ENCODE results near the gene REG3A.

REG3A gene

GRCh38 chr2:79179036-79179435 lies 19.5 kb upstream of the REG3A start:
- no peak for DNase-seq (ENCODE audit: low spot score)
- ChIA-PET CTCF (interaction anchor here (0.7 kb wide), 1 partner anchor 188 kb away, joined by 3 read pairs; no protein-coding TSS in a partner anchor), POLR2A (ENCODE audit: low non-redundant PET) (no interaction called here)

GRCh38 chr2:79178076-79178674 lies 18.6 kb upstream of the REG3A start:
- no peak for DNase-seq (ENCODE audit: low spot score)
- ChIA-PET POLR2A (ENCODE audit: low non-redundant PET) (no interaction called here), CTCF (no interaction called here)
- TF ChIP-seq CTCF (conservative IDR thresholded peaks at IDR 0.05; ENCODE audit: low read depth): no peak
- no peak overlapping the region for H3K27ac ChIP-seq

More at GRCh38 chr2:79179036-79179435, 19.5 kb upstream of the REG3A start:
- no peak overlapping the region for H3K27ac ChIP-seq
- TF ChIP-seq CTCF (conservative IDR thresholded peaks at IDR 0.05; ENCODE audit: low read depth): no peak

- CTCF ChIA-PET: interaction anchor here (0.6 kb wide), 1 partner anchor 98 kb away, joined by 3 read pairs; no protein-coding TSS in a partner anchor
- no peak overlapping the region for H3K27ac ChIP-seq
- DNase-seq (ENCODE audit: low spot score): no peak
- TF ChIP-seq CTCF (conservative IDR thresholded peaks at IDR 0.05; ENCODE audit: low read depth): no peak
- POLR2A ChIA-PET (ENCODE audit: low non-redundant PET): no interaction called here
Observed at GRCh38 chr2:79171348-79171958, 11.9 kb upstream of the REG3A start.

GRCh38 chr2:79162801-79163200 lies 3.2 kb upstream of the REG3A start:
- ChIA-PET CTCF (no interaction called here), POLR2A (ENCODE audit: low non-redundant PET) (no interaction called here)
- DNase-seq (ENCODE audit: low spot score): no peak
- no peak overlapping the region for H3K27ac ChIP-seq
- TF ChIP-seq CTCF (conservative IDR thresholded peaks at IDR 0.05; ENCODE audit: low read depth): no peak

GRCh38 chr2:79162132-79162531 lies 2.6 kb upstream of the REG3A start:
- ChIA-PET CTCF (interaction anchor here (0.7 kb wide), 1 partner anchor 25 kb away, joined by 3 read pairs; no protein-coding TSS in a partner anchor), POLR2A (ENCODE audit: low non-redundant PET) (no interaction called here)
- H3K27ac ChIP-seq: no peak overlapping the region
- no peak for TF ChIP-seq CTCF (conservative IDR thresholded peaks at IDR 0.05; ENCODE audit: low read depth)
- DNase-seq (ENCODE audit: low spot score): no peak

GRCh38 chr2:79159030-79159429 lies 523 bp downstream of the REG3A start:
- no peak for DNase-seq (ENCODE audit: low spot score)
- no peak for TF ChIP-seq CTCF (conservative IDR thresholded peaks at IDR 0.05; ENCODE audit: low read depth)
- H3K27ac ChIP-seq: no peak overlapping the region
- CTCF ChIA-PET: no interaction called here
- POLR2A ChIA-PET (ENCODE audit: low non-redundant PET): no interaction called here

Data from RWPE1 (cell line).